ENCODE measurements around the gene MRTO4.

DNA sequence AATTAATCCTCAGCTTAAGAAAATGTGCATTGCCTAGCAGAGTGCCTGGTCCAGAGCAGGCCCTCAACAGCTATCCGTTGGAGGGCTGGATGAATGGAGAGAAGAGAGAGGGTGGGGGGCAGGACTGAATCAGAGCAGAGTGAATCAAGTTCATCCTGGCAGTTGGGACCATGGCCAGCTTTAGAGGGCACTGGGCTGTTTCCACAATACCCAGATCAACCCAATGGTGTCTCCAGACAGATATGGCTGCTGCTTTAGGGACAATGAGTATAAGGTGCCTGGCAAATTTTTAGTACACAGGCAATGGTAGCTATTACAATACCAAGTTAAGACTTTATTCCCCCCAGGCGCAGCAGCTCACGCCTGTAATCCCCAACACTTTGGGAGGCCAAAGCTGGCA lies 17.4 kb upstream of the MRTO4 start:
- TF ChIP-seq, protein P1, sequence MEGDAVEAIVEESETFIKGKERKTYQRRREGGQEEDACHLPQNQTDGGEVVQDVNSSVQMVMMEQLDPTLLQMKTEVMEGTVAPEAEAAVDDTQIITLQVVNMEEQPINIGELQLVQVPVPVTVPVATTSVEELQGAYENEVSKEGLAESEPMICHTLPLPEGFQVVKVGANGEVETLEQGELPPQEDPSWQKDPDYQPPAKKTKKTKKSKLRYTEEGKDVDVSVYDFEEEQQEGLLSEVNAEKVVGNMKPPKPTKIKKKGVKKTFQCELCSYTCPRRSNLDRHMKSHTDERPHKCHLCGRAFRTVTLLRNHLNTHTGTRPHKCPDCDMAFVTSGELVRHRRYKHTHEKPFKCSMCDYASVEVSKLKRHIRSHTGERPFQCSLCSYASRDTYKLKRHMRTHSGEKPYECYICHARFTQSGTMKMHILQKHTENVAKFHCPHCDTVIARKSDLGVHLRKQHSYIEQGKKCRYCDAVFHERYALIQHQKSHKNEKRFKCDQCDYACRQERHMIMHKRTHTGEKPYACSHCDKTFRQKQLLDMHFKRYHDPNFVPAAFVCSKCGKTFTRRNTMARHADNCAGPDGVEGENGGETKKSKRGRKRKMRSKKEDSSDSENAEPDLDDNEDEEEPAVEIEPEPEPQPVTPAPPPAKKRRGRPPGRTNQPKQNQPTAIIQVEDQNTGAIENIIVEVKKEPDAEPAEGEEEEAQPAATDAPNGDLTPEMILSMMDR (IDR thresholded peaks at IDR 0.05; ENCODE audit: insufficient read depth, low read depth, low read length) = no peak
- no peak for TF ChIP-seq EZH2 (IDR thresholded peaks at IDR 0.05; ENCODE audit: insufficient read depth, low read length)
